ENCODE data around the gene CARD19. TPM values are rescaled to one million over a fixed set of nuclear protein-coding genes. Genes with fewer than 3 reads are reported as not detected.

Gene CARD19
- total and polyA plus RNA-seq, 9 of the 15 experiments (the other 6 are each of a cell fraction or from before 2014, with no cell fraction given) = 0.90 to 34.9 (median 14.6) TPM

- TF ChIP-seq TRIM25 (IDR thresholded peaks at IDR 0.05; ENCODE audit: borderline replicate concordance) (0 out of 2 replicates have a peak, but pooled peaks have one; percentile 72), CHAMP1 (IDR thresholded peaks at IDR 0.05) (no peak), CREB5 (CRISPR knock-in tag; IDR thresholded peaks at IDR 0.05) (no peak), ZNF318 (IDR thresholded peaks at IDR 0.05; ENCODE audit: borderline replicate concordance in 1 of 2, low read depth in 1 of 2) (no peak), BRCA1 (IDR thresholded peaks at IDR 0.05) (no peak), BRCA1 (CRISPR knock-in tag; IDR thresholded peaks at IDR 0.05) (no peak), RBM17 (IDR thresholded peaks at IDR 0.05; ENCODE audit: borderline replicate concordance, low read depth, low read length) (no peak), E4F1 (CRISPR knock-in tag; IDR thresholded peaks at IDR 0.05; ENCODE audit: borderline replicate concordance) (no peak), ZNF785 (CRISPR knock-in tag; IDR thresholded peaks at IDR 0.05) (no peak), EP300 (IDR thresholded peaks at IDR 0.05; ENCODE audit: low read length) (no peak)
Measured at GRCh38 chr9:93094658-93095204, 1.3 kb upstream of the CARD19 start (continued).

Data from K562 (cell line).